ENCODE data around the gene DLG2.

DLG2 gene

DNA sequence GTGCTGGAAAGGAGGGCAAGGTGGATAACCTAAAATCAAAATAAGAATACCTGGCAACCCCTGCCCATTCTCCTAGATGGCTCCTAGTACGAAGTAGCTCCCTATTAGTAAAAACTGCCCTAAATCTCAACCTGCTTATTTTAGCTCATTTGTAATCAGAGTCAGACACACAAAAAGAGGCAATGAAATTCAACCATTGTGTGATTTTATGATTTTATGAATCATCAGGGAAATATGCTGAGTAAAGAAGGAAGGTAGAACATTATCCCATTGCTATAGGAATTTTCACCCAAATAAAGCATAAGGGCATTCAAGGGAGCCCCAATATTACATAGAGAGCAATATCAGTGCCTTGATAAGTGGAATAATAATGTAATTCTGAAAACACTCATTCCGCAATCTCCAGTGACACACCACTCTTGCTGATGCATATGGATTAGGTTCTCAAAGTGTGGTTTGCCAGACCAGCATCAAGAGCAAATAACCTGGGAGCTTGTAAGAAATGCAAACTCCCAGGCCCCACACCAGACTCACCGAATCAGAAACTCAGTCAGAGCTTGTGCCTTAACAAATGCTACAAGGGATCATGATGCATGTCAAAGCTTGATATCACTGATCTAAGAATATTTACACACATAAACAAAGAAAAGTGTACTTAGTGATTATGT, 789.6 kb downstream of the DLG2 start:
- H3K27ac ChIP-seq: no peak overlapping the region
- DNase-seq (ENCODE audit: low spot score): no peak
- TF ChIP-seq, protein P1, sequence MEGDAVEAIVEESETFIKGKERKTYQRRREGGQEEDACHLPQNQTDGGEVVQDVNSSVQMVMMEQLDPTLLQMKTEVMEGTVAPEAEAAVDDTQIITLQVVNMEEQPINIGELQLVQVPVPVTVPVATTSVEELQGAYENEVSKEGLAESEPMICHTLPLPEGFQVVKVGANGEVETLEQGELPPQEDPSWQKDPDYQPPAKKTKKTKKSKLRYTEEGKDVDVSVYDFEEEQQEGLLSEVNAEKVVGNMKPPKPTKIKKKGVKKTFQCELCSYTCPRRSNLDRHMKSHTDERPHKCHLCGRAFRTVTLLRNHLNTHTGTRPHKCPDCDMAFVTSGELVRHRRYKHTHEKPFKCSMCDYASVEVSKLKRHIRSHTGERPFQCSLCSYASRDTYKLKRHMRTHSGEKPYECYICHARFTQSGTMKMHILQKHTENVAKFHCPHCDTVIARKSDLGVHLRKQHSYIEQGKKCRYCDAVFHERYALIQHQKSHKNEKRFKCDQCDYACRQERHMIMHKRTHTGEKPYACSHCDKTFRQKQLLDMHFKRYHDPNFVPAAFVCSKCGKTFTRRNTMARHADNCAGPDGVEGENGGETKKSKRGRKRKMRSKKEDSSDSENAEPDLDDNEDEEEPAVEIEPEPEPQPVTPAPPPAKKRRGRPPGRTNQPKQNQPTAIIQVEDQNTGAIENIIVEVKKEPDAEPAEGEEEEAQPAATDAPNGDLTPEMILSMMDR (conservative IDR thresholded peaks at IDR 0.05; ENCODE audit: low read depth): no peak
- ChIA-PET POLR2A (ENCODE audit: low non-redundant PET) (no interaction called here), CTCF (no interaction called here)

DNA sequence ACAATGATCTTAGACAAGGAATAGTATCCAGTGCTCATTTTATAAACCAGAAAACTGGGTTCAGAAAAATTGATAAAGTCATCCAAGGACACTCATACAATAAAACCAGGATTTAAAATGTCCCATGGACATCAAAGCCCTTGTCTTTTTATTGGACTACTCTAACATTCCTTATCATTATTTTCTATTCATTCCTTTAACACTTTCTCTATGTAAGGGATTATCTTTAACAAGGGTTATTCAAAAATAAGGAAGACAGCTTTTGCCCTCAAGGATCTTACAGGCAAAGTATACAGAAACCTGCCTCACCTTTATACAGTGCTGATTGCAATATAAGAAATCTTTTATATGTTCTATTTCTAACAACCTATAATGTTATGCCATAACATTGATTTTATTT, 790.8 kb downstream of the DLG2 start:
- TF ChIP-seq, protein P1 (conservative IDR thresholded peaks at IDR 0.05; ENCODE audit: low read depth): no peak
- ChIA-PET POLR2A (ENCODE audit: low non-redundant PET) (no interaction called here), CTCF (no interaction called here)
- DNase-seq (ENCODE audit: low spot score): no peak
- H3K27ac ChIP-seq: no peak overlapping the region

DNA sequence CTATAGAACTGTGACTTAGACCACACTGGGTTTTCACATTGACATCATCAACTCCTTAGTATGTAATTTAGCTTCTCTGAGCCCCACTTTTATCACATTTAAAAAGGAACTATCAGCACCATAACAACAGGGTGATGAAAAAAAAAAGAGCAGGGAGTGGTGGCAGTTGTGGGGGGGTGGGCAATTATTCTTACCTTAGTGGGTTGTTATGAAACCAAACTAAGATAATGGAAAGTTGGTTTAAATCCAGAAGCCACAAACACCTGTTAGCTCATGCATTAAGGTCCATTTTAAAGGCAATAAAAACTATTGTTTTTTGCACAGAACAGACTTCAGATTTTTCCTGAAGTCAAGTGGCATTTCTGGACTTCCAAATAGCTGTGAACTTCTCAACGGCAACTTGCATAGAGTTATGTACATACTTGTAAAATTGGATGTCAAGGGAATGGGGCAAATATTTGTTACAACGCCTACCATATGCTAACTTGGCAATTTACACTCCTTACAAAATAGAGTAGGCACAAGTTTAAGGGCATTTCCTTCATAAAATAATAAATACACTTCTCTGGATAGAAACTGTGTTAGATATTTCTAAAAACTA, 793.6 kb downstream of the DLG2 start:
- H3K27ac ChIP-seq: no peak overlapping the region
- TF ChIP-seq, protein P1 (conservative IDR thresholded peaks at IDR 0.05; ENCODE audit: low read depth): no peak
- ChIA-PET POLR2A (ENCODE audit: low non-redundant PET) (no interaction called here), CTCF (no interaction called here)
- no peak for DNase-seq (ENCODE audit: low spot score)

DNA sequence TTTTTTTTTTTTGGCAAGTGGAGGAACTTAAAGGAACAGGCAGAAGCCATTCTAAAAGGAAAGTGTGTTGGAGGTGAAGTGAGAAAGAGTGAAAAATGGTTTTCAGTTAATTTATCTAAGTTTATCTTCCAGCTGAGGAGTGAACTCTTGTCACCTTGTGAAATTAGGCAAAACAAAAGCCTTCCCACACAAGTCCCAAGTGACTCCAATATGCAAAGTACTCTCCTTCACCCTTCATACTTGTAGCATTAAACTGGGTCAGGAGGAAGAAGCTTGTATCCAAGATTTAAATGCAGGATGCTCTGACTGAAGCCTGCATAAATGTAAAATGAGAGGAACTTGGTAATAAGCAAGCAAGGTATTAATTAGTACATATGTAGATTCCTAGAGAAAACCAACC, 796.8 kb downstream of the DLG2 start:
- ChIA-PET CTCF (interaction anchor here (0.6 kb wide), 2 partner anchors 356 to 660 kb away, joined by 3 to 4 read pairs; no protein-coding TSS in a partner anchor), POLR2A (ENCODE audit: low non-redundant PET) (no interaction called here)
- TF ChIP-seq, protein P1 (conservative IDR thresholded peaks at IDR 0.05; ENCODE audit: low read depth): no peak
- H3K27ac ChIP-seq: no peak overlapping the region
- no peak for DNase-seq (ENCODE audit: low spot score)

DNA sequence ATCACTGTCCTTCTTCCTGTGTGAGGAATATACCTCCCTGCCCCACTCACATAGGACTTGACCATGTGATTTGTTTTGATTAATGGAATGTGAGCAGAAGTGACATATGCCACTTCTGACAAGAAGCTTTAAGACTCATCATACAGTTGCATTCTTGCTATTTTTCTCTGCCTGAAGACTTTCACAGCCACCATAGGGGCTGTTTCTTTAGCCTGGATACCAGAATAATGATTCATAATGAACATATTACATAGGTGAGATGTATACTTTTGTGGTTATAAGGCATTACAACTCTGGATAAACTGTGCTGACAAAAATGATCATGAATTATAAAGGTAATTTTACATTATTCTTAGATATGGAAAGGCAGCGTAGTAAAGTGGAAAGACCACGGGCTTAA, 798.0 kb downstream of the DLG2 start:
- no peak for DNase-seq (ENCODE audit: low spot score)
- TF ChIP-seq, protein P1 (conservative IDR thresholded peaks at IDR 0.05; ENCODE audit: low read depth): no peak
- CTCF ChIA-PET: no interaction called here
- no peak overlapping the region for H3K27ac ChIP-seq
- POLR2A ChIA-PET (ENCODE audit: low non-redundant PET): no interaction called here

DNA sequence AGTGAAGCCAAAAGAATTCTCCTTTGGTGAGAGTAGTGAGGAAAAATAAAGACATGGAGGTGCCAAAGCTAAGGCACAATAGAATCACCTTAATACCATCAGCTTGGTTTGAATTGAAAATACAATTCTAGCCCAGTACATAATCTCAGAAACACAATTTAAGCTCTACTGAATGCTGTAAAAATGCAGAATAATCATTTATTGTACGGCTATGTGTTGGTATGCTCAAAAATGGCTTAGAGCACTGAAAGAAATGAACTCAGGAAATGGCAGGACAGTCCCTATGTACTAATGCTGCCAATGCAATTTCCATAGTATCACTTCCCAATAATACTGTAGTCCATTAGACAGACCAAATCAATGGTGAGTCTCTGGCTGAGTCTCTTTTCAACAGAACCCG, 798.5 kb downstream of the DLG2 start:
- CTCF ChIA-PET: no interaction called here
- POLR2A ChIA-PET (ENCODE audit: low non-redundant PET): no interaction called here
- no peak for DNase-seq (ENCODE audit: low spot score)
- TF ChIP-seq, protein P1 (conservative IDR thresholded peaks at IDR 0.05; ENCODE audit: low read depth): no peak
- no peak overlapping the region for H3K27ac ChIP-seq
